ENCODE results near the gene XYLB. TPM values are rescaled to one million over a fixed set of nuclear protein-coding genes. Genes with fewer than 3 reads are reported as not detected.
A peak's percentile ranks its signal among the peaks of the same experiment; 100 is the strongest.

The XYLB gene
- total and polyA plus RNA-seq, 2 of the 13 experiments (the other 11 are each of a cell fraction or from before 2014, with no cell fraction given) = 25.9 to 30.0 TPM

DNA sequence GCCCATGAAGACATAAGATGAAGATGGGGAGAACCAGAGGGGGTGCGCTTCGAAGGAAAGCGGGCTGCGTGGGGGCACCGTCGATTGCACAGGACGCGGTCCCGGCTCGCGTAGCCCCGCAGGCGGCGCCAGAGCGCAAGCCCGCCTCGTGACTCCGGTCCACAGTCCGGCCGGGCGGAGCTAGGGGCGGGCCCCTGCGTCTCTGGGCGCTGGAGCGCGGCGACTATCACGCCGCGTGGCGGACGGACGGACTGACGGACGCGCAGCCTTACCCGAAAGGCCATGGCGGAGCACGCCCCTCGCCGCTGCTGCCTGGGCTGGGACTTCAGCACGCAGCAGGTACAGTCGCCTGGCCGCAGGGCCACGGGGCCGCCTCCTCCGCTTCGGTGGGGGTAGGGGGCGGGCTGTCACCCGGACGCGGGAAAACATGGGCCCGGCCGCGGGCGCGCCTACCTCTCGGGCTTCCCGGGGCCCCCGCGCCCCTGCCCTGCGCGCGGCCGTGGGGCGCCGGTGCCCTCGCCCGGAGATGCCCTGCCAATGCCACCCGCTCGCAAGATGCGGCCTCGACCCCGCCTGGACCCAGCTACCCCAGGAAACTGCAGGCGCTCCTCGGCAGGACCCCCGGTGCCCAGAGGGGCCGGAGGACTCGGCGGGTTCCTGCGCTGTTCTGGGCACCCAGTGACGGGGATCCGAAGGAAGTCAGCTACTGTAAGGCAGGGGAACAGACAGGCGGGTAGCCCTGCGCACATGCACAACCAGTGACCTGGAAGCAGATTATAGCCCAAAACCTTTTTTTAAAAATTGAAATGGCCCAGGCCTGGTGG lies at the start of gene XYLB (continued):
- TF ChIP-seq FUBP1 (CRISPR knock-in tag; IDR thresholded peaks at IDR 0.05; ENCODE audit: borderline replicate concordance) = peak; percentile 49; the same call in 1 of the 2 replicates
- TF ChIP-seq ZNF337 (CRISPR knock-in tag; IDR thresholded peaks at IDR 0.05; ENCODE audit: borderline replicate concordance, low read depth) = peak; percentile 99; the same call in 1 of the 2 replicates
- TF ChIP-seq KDM5B (CRISPR knock-in tag; IDR thresholded peaks at IDR 0.05; ENCODE audit: borderline replicate concordance) = peak; percentile 99
- TF ChIP-seq AKAP8 (CRISPR knock-in tag; IDR thresholded peaks at IDR 0.05) = peak; percentile 92
- peak; percentile 89; the same call in 1 of the 2 replicates for TF ChIP-seq MYPOP (CRISPR knock-in tag; IDR thresholded peaks at IDR 0.05)
- TF ChIP-seq FOSL2 (CRISPR knock-in tag; IDR thresholded peaks at IDR 0.05) = peak; percentile 68
- no peak for TF ChIP-seq PRPF4 (IDR thresholded peaks at IDR 0.05; ENCODE audit: low read depth, low read length, poor library complexity, severe bottlenecking)
- peak; percentile 92; the same call in 1 of the 2 replicates for TF ChIP-seq ZBTB7B (CRISPR knock-in tag; IDR thresholded peaks at IDR 0.05)
- TF ChIP-seq TEAD3 (CRISPR knock-in tag; optimal IDR thresholded peaks at IDR 0.05; ENCODE audit: borderline replicate concordance) = peak; percentile 62
- TF ChIP-seq ZNF224 (CRISPR knock-in tag; IDR thresholded peaks at IDR 0.05) = peak; percentile 82; the same call in 1 of the 2 replicates
- no peak for TF ChIP-seq FOSL1 (CRISPR knock-in tag; IDR thresholded peaks at IDR 0.05; ENCODE audit: borderline replicate concordance)
- peak; percentile 82; the same call in 1 of the 2 replicates for TF ChIP-seq ZNF703 (CRISPR knock-in tag; IDR thresholded peaks at IDR 0.05; ENCODE audit: borderline replicate concordance)
- TF ChIP-seq, protein P1, sequence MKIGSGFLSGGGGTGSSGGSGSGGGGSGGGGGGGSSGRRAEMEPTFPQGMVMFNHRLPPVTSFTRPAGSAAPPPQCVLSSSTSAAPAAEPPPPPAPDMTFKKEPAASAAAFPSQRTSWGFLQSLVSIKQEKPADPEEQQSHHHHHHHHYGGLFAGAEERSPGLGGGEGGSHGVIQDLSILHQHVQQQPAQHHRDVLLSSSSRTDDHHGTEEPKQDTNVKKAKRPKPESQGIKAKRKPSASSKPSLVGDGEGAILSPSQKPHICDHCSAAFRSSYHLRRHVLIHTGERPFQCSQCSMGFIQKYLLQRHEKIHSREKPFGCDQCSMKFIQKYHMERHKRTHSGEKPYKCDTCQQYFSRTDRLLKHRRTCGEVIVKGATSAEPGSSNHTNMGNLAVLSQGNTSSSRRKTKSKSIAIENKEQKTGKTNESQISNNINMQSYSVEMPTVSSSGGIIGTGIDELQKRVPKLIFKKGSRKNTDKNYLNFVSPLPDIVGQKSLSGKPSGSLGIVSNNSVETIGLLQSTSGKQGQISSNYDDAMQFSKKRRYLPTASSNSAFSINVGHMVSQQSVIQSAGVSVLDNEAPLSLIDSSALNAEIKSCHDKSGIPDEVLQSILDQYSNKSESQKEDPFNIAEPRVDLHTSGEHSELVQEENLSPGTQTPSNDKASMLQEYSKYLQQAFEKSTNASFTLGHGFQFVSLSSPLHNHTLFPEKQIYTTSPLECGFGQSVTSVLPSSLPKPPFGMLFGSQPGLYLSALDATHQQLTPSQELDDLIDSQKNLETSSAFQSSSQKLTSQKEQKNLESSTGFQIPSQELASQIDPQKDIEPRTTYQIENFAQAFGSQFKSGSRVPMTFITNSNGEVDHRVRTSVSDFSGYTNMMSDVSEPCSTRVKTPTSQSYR (CRISPR knock-in tag; IDR thresholded peaks at IDR 0.05; ENCODE audit: borderline replicate concordance) = peak; percentile 29; the same call in 1 of the 2 replicates
- no peak for TF ChIP-seq NR2F6 (IDR thresholded peaks at IDR 0.05)
- TF ChIP-seq NR2F6 (CRISPR knock-in tag; IDR thresholded peaks at IDR 0.05) = peak; percentile 71
- TF ChIP-seq ZFP90 (CRISPR knock-in tag; IDR thresholded peaks at IDR 0.05; ENCODE audit: borderline replicate concordance) = peak; percentile 71; the same call in 1 of the 2 replicates
- TF ChIP-seq SRSF4 (IDR thresholded peaks at IDR 0.05; ENCODE audit: low read depth, low read length, poor library complexity, severe bottlenecking) = no peak
- TF ChIP-seq ZNF543 (CRISPR knock-in tag; IDR thresholded peaks at IDR 0.05) = peak; percentile 93
- TF ChIP-seq, protein P2, sequence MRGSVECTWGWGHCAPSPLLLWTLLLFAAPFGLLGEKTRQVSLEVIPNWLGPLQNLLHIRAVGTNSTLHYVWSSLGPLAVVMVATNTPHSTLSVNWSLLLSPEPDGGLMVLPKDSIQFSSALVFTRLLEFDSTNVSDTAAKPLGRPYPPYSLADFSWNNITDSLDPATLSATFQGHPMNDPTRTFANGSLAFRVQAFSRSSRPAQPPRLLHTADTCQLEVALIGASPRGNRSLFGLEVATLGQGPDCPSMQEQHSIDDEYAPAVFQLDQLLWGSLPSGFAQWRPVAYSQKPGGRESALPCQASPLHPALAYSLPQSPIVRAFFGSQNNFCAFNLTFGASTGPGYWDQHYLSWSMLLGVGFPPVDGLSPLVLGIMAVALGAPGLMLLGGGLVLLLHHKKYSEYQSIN (CRISPR knock-in tag; IDR thresholded peaks at IDR 0.05; ENCODE audit: borderline replicate concordance) = peak; percentile 51; the same call in 1 of the 2 replicates
- no peak for TF ChIP-seq ARNT (IDR thresholded peaks at IDR 0.05)
- TF ChIP-seq ZNF382 (CRISPR knock-in tag; IDR thresholded peaks at IDR 0.05; ENCODE audit: borderline replicate concordance) = no peak
- no peak for TF ChIP-seq HNRNPUL1 (IDR thresholded peaks at IDR 0.05; ENCODE audit: low read depth, low read length)

Data from HepG2 (cell line).